NCI-H526 treated with DMSO at 0.1 percent for 48 hours (cell line): ENCODE data around the gene C5orf47.

Experiments
- DNase-seq: peaks from one replicate; lab custom pipeline; 2025; lab: John Stamatoyannopoulos, UW

The C5orf47 gene

GRCh38 chr5:174044466-174045254 is 55.7 kb downstream of the C5orf47 start:
- no peak for DNase-seq

- peak; percentile 53 for DNase-seq
Measured at GRCh38 chr5:174045470-174046025, 56.6 kb downstream of the C5orf47 start, which contains the start of gene NSG2. Gene NSG2 (plus strand): TSS chr5:174045706. CDS start chr5:174046756, 1,050 bp downstream.

DNA sequence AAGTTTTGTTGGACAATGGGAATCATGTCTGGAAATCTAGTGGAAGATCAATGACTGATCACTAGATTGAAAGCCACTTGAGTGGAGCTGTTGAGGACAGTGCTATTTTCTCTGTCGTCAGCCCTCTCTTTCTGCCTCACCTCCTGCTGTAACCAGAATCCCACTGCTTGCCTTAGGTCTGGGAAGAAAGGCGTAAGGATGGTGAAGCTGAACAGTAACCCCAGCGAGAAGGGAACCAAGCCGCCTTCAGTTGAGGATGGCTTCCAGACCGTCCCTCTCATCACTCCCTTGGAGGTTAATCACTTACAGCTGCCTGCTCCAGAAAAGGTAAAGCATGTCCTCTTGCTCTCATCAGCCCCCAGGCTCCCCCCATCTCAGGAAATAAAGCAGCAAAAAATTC is 57.6 kb downstream of the C5orf47 start:
- DNase-seq, result no peak

- no peak for DNase-seq
Measured at GRCh38 chr5:174047472-174048099, 58.6 kb downstream of the C5orf47 start.

- DNase-seq, result no peak
Measured at GRCh38 chr5:174052636-174053035, 63.7 kb downstream of the C5orf47 start.

GRCh38 chr5:174053905-174054304 is 64.9 kb downstream of the C5orf47 start:
- DNase-seq, result no peak
